Glomerular visceral epithelial cell (primary cell): ENCODE data around the gene ABHD5.
A peak's percentile ranks its signal among the peaks of the same experiment; 100 is the strongest.

Experiments used
- DNase-seq: peaks from one replicate; pipeline ENCODE4 v3.0.0-alpha.2; 2016; ENCODE audit errors: extremely low spot score

Gene ABHD5

GRCh38 chr3:43755516-43756200, 64.9 kb downstream of the ABHD5 start:
- DNase-seq: no peak

DNA sequence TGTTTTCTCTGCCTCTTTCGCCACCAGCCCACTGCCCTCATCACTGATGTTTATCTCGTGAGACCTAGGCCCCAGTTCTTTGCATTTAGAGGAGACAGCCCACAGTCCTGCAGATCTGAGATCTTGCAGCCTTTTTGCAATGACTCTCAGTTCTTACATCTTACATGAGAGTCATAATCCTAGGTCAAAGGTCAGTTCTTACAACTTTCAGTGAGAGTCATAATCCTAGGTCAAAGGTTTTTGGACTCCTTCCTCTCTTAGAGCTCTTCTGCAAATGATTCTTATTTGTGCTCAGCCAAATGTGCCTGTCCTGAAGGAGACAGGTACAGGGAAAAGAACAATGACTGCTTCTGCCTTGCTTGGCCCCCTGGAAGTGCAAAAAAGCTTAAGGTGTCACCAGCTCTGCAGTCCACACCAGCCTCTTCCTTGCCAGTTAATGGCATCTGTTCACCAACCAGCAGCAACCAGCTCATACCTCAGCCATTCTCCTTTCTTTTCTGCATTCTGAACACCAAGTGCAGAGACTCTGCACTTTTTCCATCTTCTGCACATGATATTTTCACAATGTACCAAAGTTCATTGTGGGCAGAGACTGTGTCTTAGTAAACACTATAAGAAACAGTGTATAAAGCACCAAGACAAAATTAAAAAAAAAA, 67.1 kb downstream of the ABHD5 start:
- DNase-seq: no peak

DNA sequence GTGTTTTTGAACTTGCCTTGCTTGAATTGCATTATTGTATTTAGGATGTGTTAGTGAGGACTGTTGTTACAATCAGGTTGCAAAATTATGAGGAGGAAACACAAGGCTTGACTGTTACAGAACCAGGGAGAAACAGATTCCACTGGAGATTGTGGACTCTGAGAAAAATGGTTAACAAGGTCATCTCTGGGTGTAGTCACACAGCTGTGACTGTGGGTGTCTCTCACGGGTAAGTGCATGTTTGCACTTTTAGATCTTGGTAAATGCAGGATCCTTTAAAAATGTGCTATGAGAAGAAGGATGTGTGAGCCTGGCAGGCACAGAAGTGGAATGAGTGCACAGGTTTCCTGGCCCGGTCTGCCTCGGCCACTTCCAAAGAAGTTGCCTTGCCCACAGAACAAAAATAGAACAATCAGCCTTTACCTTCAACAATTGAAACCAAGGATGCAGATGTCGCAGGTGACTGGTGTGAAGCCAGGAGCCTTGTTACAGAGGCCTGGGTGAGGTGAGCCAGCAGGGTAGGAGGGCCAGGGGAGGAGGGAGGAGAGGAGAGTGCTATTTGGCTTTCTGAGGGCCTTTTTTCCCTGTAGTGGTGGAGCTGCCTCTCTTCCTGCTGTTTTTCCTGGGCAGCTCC, 68.0 kb downstream of the ABHD5 start:
- DNase-seq: peak; percentile 11

DNA sequence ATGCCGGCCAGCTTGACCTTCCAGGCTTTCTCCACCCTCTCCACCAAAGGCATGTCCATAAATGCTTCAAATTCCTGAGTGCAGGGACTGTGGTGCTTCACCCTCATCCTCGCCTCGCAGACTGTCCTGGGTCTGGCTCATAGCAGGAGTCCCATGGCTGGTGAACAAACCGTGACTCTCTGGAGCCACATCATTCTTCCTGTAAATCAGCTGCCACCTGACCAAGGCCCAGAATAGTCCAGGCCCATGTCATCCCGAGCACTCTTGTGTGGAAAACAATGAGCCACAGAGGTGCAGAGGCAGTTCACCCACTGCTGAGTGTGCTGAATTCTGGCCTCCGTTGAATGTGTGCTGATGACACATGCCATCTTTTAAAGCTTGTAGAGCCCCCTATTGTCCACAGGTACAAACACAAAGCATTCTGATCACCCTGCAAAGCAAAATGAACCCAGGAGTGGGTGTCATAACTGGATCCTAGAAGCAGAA, 68.6 kb downstream of the ABHD5 start:
- peak; percentile 92 for DNase-seq

DNA sequence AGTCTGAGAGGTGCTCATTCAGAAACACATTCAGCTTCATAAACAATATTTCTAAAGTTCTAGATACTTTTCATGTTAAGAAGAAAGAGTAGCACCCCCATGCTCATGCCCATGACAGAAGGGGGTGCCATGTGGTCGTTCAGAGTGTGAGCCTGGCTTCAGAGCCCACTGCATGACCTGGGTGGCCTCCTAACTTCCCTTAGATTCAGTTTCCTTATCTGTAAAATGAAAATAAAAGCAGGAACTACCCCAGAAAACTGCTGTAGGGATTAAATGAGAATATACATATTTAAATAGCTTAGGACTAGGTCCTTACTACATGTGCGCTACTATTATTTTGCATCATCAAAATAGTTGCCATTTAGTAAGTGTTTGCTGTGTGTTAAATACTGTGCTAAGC, 69.2 kb downstream of the ABHD5 start:
- DNase-seq: no peak

DNA sequence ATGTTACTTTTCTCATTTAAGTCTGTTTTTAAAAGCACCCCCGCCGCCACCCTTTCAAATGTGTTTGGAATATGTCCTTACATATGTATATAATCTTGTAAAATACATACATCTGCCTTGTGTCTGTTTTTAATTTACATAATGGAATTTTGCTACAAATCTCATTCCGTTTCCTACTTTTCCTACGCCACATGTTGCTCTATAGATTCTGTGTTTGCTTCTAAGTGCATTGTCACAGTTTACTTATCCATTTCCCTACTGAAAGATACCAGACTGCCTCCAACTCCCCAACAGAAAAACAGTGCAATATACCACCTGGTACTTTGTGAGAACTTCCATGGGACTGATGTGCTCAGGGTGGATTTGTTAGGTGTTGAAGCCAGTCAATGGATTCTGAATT, 70.2 kb downstream of the ABHD5 start:
- DNase-seq: no peak

GRCh38 chr3:43762451-43762850, 71.7 kb downstream of the ABHD5 start:
- DNase-seq: no peak

DNA sequence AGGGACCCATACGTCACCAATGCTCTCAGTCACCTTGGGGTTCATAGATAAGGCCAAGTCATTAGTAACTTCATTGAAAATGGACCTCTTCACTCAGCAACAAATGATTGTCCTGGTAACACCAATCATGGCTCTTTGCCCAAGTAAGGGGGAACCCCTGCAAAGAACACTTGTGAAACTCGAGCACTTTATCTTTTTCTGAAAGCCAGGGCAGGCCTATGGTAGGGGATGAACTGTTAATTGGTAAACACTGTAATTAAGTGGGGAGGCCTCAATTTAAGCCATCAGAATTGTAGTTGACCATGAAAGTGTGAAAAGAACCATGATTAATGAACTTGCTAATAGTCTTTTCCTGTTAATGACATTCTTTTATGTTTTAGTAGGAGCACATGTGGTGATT, 73.3 kb downstream of the ABHD5 start:
- no peak for DNase-seq

DNA sequence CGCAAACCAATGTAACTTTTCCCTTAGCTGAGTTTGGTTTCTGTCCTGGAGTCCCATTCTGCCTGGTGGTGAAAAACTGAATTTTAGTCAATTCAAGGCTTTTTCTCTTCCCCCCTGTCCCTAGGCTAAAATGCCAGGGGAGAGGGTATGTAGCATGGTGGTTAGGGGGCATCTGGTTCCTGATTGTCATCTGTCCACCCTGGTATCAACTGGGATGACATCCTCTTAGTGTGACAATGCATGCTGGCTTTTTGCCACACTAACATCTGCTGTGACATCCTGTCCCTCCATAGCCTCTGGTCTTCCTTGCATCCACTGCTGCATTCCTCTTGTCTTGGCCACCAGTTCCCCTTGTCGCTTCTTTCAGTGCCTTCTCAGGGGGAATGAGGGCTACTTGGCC, 73.7 kb downstream of the ABHD5 start:
- DNase-seq: no peak

DNA sequence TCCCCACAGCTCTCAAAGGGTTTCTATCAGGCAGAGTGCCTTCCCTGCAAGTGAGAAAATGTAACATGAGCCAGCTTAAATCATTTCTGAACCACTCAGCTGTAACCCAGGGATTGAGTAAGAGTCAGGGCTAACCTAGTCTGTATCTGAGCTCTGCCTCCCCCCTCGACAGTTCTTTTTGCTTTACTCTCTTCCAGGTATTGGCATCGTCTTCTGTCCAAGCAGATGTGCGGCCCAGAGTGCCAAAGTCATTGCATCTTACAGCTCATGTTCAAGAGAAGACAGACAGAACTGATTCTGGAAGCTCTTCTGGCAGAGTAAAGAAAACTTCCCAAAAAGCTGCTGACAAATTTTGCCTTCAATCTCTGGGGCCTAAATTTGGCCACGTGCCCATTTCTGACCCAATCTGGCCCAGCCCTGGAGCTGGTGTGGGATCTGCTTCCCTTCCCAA, 74.8 kb downstream of the ABHD5 start:
- DNase-seq: peak; percentile 73

DNA sequence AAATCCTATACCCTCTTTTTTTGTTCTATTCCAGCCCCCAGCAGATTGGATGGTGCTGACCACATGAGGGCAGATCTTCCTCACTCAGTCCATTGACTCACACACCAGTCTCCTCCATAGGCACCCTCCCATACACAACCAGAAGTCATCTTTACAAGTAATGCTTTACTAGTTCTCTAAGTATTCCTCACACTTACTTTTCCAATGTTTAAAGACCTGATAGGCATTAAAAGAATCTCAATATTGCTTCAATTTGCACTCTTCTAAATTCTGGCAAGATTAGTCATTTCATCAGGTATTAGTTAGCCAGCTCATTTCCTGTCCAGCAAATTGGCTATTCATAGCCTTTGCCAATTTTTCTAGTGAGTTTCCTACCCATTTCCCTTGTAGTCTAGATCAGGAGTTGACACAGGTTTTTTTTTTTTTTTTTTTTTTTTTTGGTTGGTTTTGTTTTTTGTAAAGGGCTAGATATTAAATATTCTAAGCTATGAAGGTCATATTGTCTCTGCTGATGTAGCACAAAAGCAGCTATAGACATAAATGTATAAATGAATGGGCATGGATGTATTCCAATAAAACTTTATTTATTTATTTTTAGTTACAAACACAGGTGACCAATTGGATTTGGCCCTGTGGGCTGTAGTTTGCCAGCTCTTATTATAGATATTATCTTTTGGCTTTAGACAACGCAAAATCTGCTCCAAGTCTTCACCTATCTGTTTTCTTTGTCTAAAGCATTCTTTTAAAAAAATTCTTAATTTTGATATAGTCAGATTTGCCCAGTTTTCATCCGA, 76.1 kb downstream of the ABHD5 start:
- peak; percentile 56 for DNase-seq

GRCh38 chr3:43768381-43768973, 77.7 kb downstream of the ABHD5 start:
- DNase-seq: no peak

GRCh38 chr3:43769097-43769884, 78.6 kb downstream of the ABHD5 start:
- peak; percentile 98 for DNase-seq

- DNase-seq: no peak
Observed at GRCh38 chr3:43769885-43770425, 79.2 kb downstream of the ABHD5 start.

GRCh38 chr3:43770426-43771103, 79.8 kb downstream of the ABHD5 start:
- peak; percentile 29 for DNase-seq

DNA sequence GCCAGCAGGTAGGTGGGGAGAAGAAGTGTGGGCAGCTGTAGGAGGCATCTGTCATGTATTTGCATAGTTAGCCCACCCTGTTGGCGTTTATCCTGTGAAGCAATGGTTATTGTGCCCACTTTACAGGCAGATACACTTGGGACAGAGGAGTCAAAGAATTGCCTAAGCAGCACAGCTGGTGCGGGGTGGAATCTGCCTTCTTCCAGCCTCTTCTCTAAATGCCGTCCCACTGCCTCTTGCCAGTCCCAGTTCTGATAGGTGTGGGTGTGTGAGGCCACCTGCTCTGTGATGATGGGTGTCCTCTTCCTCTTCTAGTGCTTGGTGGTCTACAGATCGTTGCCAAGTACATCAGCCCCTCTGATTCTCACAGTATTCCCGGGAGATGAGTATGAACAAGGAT, 80.9 kb downstream of the ABHD5 start:
- no peak for DNase-seq

- no peak for DNase-seq
Observed at GRCh38 chr3:43773273-43774094, 82.7 kb downstream of the ABHD5 start.

DNA sequence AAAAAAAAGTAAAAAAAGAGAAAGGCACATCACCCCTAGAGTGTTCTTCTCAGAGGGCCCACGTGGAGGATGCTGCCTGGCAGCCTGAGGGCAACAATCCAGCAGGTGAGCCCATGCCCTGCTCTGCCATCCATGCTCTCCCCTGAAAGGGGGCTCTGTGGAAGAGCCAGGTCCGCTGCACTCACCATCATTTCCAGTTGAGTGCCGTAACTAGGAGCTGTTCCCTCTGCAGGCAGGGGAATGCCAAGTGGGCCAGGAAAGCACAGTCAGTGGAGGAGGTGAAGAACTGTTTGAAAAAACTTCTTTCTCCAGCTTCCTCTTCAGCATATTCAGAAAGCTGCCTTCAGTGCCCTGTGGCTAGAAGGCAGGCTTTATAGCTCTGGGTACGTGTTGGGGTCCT, 84.1 kb downstream of the ABHD5 start:
- DNase-seq: no peak

GRCh38 chr3:43776101-43776500, 85.4 kb downstream of the ABHD5 start:
- no peak for DNase-seq
